ENCODE measurements around the gene SMIM29.

Gene SMIM29

DNA sequence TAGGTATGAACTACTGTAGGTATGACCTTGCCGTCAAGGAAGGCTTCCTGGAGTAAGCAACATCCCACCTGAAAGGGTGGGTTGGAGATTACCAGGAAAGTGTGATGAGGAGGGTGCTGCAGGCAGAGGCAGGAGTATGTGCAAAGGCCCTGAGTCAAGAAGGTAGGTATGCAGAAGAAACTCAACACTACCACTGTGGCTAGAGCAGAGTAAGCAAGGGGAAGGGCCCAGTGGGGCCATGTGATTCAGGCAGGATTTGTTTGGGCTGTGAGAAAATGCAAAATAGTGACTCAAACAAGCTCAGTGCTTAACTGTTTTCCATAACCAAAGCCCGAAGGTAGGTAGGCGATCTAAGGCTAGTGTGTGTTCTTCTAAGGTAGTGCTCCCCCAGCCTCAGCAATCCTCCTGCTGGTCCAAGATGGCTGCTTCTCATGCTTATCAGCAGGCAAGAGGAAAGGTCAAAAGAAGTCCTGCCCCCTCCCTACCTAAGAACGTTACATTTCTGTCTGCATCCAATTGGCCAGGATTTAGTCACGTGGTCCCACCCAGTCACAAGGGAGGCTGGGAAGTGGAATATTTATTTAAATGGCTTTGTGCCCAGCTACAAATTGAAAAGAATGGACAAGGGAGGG is 48.4 kb downstream of the SMIM29 start:
- H2AFZ ChIP-seq (ENCODE audit: low read length, unreplicated experiment): no peak overlapping the region
- no peaks in the 10 kb centered on the region for H3K27me3 ChIP-seq (ENCODE audit: insufficient read depth, low read length)
- no peaks in the 10 kb centered on the region for H3K4me1 ChIP-seq (ENCODE audit: control insufficient read depth, insufficient read depth, low read length, unreplicated experiment)
- no peak overlapping the region for H3K27ac ChIP-seq (ENCODE audit: low read depth, low read length)
- no peak overlapping the region for H3K4me3 ChIP-seq (ENCODE audit: low read depth, low read length)
- no peaks in the 10 kb centered on the region for H3K79me2 ChIP-seq (ENCODE audit: control insufficient read depth, insufficient read depth, low read length, unreplicated experiment)
- no peaks in the 10 kb centered on the region for H3K36me3 ChIP-seq (ENCODE audit: insufficient read depth, low read length)

DNA sequence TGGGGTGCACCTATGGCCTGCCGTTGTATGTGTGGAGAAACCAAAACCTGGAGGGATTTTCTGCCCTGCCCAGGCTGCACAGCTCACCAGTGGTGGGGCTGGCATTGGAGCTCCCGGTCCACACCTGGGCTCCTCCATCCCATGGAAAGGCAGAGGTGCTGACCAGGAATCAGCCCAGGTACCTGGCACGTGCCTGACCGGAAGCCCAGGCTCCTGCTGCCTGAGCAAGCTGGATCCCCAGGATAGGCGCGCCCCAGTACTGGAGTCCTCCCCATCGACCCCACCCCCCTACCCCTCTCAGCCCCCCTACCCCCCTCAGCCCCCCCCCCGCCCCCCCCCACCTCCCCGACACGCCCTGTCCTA is 52.0 kb downstream of the SMIM29 start:
- H2AFZ ChIP-seq (ENCODE audit: low read length, unreplicated experiment): peak overlapping the region; percentile 89
- no peak overlapping the region for H3K27ac ChIP-seq (ENCODE audit: low read depth, low read length)
- H3K36me3 ChIP-seq (ENCODE audit: insufficient read depth, low read length): no peaks in the 10 kb centered on the region
- H3K27me3 ChIP-seq (ENCODE audit: insufficient read depth, low read length): no peaks in the 10 kb centered on the region
- peak overlapping the region; percentile 75 for H3K4me3 ChIP-seq (ENCODE audit: low read depth, low read length)
- H3K79me2 ChIP-seq (ENCODE audit: control insufficient read depth, insufficient read depth, low read length, unreplicated experiment): no peaks in the 10 kb centered on the region
- no peaks in the 10 kb centered on the region for H3K4me1 ChIP-seq (ENCODE audit: control insufficient read depth, insufficient read depth, low read length, unreplicated experiment)
